GM21723 (cell line): ENCODE measurements around the gene SERAC1.

Source experiments
- ATAC-seq: cut with Tn5 transposase; IDR thresholded peaks from one replicate; pipeline ENCODE4 v1.9.1; 2021; ENCODE audit warnings: mild to moderate bottlenecking, moderate library complexity; ENCODE audit not compliant: unreplicated experiment

Gene SERAC1

DNA sequence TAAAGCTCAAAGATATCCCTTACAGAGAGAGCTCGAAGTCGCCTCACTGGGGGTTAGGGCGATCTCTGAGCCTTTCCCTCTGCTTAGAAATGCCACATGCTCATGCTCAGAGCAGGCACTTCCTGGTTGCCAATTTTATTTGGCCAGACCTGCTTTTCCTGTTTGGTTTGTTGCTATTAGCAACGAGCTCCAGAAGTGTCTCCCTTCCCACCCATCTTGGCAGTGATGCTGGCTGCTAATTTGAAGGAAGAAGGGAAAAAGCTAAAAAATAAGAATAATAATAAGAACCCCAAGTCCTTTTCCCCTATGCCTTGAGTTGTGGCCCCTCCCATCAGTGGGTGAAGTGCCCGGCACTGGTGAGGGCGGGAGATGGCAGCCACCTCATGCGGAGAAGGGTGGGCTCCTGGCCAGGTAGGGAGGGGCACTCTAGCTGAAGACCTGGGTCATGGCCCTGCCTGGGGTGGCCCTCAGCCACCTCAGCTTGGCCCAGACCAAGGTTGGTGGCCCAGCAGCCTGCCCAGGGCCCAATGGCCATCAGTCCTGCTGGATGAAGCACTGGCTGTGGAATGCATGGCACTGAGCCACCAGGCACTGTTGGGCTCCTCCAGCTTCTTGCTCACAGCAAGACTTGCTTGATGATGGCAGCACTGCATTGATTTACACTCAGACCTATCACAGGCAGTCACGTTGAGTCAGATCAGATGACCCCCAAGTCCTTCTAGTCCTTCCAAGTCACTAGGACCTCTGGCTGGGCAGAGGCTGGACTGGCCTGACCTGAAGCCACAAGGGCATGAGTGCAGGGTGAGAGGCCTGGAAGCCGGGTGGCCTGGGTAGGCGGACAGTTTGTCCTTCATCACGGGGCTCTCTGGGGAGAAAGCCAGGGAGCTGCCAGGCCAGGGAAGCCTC is 107.4 kb downstream of the SERAC1 start:
- ATAC-seq, result no peak
